OCI-M2 (cell line): ENCODE results near the gene RBM26.
"Not testable (repeated sequence)": the region's sequence is repeated elsewhere in the genome, so short reads cannot be mapped to it uniquely, and the experiment has no call there.

Experiments used
- DNase-seq: peaks from one replicate; lab custom pipeline; 2025; ENCODE audit not compliant: unreplicated experiment; lab: John Stamatoyannopoulos, UW

RBM26 gene

GRCh38 chr13:79387853-79388252 lies 18.2 kb downstream of the RBM26 start:
- DNase-seq, result no peak

DNA sequence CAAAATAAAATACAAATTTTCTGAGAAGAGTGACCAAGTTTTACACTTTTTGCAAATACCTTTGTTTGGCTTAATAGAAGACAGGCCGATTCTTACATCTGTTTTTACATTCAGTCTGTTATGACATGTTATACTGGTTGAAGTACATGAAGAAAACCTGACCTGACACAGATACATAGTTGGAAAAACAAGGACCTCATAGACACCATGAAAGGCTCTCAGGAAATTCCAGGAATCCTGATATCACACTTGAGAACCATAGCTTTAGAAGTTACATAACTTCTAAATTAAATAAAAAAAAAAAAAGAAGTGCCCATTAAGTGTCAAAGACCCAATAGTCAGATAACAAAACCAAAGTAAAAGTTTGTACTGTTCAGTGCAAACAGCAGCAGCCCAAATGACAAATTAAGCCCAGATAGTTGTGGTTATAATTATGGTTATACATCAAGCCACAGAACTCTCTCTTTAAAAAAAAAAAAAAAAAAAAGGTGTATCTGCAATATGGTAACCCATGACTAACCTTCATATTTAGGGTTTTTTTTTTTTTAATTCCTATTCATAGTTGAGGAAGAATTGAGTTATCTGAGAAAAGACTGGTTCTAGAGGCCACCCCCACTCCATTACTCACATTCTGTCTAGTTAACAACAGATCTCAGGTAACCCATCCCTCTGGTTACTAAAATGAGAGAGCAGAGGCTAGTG lies 19.8 kb downstream of the RBM26 start:
- DNase-seq, result no peak

GRCh38 chr13:79385694-79386093 lies 20.4 kb downstream of the RBM26 start:
- no peak for DNase-seq

GRCh38 chr13:79384022-79384610 lies 21.9 kb downstream of the RBM26 start:
- DNase-seq, result no peak

DNA sequence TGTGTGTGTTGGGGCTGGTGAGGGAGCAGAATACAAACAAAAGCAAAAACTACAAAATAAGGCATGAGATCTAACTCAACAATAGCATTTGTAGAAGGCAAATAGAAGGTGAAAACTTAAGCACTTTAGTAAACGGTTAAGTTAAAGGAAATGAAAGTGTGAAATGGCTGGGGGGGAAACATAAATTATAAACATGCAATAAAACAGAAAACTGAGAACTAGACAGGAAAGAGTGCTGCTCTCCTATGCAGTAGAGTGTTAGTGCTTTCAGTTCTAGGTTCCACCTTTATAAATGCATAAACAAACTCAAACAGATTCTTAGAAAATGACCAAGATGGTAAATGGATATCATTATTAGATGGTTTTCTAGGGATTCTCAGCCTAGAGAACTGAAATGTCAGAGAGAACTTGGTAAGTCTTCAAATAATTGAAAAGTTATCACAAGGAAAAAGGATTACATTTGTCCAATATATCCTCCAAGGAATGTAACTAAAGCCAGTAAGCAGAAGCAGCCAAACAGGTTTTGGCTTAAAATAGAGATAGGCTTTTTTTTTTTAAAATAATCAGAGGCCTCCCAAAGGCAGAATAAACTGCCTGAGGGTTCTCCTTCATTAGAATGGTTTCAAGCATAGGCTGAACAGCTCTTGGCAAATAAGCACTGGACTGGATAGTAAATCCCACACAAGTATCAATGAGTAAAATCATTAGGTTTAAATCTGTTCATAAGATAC lies 23.3 kb downstream of the RBM26 start:
- no peak for DNase-seq

DNA sequence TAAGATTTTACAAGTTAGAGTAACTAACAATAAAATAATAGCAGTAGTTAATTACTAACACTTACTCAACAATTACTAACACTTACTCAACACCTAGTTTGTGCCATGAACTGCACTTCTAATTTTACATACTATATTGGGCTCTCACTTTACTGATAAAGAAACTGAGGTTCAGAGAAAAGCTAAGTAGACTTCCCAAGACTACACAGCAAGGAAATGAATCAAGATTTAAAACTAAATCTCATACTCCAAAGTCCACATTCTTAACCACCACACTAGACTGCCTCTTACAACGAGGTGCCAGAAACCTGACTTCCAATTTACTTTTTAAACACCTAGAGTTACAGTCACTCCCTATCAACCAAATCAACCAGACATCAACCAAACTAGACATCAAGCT lies 25.1 kb downstream of the RBM26 start:
- no peak for DNase-seq

- no peak for DNase-seq
These were observed 26.8 kb downstream of the RBM26 start for GRCh38 chr13:79379274-79379673.

DNA sequence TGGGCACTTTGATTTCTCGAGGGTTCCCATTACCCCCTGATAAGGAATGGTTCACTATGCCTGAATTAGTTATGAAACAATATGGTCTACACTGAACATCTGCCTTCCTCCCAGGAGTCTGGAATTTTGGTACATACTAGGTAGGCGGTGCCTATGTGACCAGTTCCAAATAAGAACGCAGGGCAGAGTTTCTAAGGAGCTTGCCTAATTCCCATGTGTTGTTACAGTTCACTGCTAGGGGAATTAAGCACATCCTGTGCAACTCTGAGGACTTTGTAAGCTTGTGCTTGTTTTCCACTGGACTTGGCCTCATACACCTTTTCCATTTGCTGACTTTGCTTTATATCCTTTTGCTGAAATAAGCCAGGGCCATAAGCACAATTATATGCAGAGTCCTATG lies 29.2 kb downstream of the RBM26 start:
- DNase-seq, result no peak

- DNase-seq, result no peak
These were observed 31.5 kb downstream of the RBM26 start for GRCh38 chr13:79374578-79374977.

- DNase-seq, result no peak
These were observed 32.1 kb downstream of the RBM26 start for GRCh38 chr13:79373916-79374315.

- DNase-seq, result no peak
These were observed 36.8 kb downstream of the RBM26 start for GRCh38 chr13:79369226-79369625.

DNA sequence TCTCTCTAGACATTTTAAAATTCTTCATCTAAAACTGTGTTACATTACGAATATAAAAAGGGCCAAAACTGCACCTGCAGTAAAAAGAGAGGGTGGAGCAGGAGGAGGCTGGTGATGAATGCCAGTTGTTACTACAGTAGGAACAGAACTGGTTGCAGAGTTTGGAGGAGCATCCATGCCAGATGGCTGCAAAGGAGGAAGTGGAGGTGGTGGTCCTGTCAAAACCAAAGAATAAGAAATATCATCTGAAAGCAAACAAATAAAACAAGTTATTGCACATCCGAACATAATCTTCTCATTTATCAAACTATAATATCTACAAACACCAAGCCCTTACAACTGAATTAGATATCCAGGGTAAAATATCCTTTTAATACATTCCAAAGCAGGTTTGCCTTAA lies 40.1 kb downstream of the RBM26 start:
- no peak for DNase-seq

DNA sequence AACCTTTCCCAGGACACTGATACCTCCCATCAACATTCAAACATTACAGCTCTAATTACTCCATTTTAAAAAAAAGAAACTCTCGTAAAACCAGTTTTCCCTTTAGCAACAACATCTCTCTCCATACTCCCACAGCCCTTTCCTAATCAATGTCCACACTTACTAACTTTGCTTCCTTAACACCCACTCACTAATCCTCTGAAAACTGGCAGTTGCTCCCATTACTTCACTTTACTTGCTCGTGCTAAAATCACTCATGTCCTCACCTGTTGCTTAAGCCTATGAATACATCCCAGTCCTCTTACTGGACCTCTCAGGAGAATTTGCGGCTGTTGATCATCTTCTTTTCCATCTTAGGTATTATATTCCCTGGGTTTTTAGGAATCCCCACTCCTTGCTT lies 44.8 kb downstream of the RBM26 start:
- no peak for DNase-seq

- no peak for DNase-seq
These were observed 46.0 kb downstream of the RBM26 start for GRCh38 chr13:79360095-79360494.

- DNase-seq, result no peak
These were observed 47.0 kb downstream of the RBM26 start for GRCh38 chr13:79359064-79359463.

DNA sequence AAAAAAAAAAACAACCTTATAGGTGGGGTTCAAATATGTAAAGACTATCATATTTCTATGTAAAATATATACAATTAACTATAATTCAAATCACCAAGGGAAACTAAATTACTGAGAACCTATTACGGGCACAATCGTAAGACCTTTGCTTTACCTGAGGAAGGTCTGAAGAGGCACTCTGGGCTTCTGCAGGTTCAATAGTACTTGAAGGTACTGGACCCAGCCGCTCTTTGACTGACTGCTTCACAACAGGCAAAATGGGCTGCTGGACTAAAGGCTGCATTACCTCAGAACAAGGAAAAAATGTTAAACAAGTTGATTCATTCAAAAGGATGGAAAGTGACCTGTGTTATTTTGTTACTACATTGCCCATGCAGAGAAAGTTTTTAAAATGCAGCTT lies 51.8 kb downstream of the RBM26 start:
- no peak for DNase-seq

- no peak for DNase-seq
These were observed 52.4 kb downstream of the RBM26 start for GRCh38 chr13:79353693-79354092.

- no peak for DNase-seq
These were observed 53.9 kb downstream of the RBM26 start for GRCh38 chr13:79352107-79352506.

- DNase-seq, result not testable (repeated sequence)
These were observed 56.4 kb downstream of the RBM26 start for GRCh38 chr13:79349608-79350007.

GRCh38 chr13:79349011-79349410 lies 57.0 kb downstream of the RBM26 start:
- no peak for DNase-seq

DNA sequence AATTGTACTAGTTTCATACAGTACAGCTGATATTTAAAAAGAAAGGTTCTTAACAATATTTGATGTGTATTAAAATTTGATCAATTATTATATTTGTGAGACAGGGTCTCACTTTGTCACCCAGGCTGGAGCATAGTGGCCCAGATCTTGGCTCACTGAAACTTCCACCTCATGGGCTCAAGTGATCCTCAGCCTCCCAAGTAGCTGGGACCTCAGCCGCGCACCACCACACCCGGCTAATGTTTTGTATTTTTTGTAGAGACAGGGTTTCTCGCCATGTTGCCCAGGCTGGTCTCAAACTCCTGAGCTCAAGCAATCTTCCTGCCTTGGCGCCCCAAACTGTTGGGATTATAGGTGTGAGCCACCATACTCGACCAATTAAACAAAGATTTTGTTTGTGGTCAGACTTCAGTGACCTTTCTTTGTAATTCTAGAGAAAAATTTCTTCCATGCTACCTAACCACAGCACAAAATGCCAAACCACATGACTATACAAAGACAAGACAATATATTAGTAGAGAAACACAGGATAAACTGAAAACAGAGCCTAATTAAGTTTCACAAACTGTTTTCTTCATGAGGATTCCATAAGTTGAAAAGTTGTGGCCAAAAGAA lies 59.6 kb downstream of the RBM26 start:
- no peak for DNase-seq

DNA sequence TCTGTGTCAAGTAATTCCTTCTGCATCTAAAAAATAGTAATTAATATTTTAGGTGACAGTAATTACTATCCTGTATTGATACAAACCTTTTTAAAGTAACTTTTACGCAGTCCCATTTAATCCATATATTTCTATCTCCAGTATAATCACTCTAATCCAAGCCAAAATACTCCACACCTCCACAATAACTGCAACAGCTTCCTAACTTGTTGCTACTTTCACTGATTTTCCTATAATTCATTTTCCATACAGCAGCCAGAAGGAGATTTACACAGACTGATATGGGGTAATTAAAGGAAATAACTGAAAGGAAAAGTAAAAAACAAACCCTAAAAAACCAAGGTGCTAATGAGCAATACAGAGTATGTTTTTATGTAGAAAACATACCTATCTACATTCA lies 64.9 kb downstream of the RBM26 start:
- no peak for DNase-seq
